Measurements from ENCODE around the gene SNX19.
"Not testable (repeated sequence)": the region's sequence is repeated elsewhere in the genome, so short reads cannot be mapped to it uniquely, and the experiment has no call there.

SNX19 gene

GRCh38 chr11:130872981-130873380 lies 43.3 kb downstream of the SNX19 start:
- peak; percentile 44 for DNase-seq (ENCODE audit: low read depth)

GRCh38 chr11:130872513-130872912 lies 43.8 kb downstream of the SNX19 start:
- DNase-seq (ENCODE audit: low read depth) = no peak

- no peak for DNase-seq (ENCODE audit: low read depth)
Measured at GRCh38 chr11:130872102-130872501, 44.2 kb downstream of the SNX19 start.

- no peak for DNase-seq (ENCODE audit: low read depth)
Measured at GRCh38 chr11:130871616-130872015, 44.7 kb downstream of the SNX19 start.

GRCh38 chr11:130868721-130869390 lies 47.4 kb downstream of the SNX19 start:
- no peak for DNase-seq (ENCODE audit: low read depth)

GRCh38 chr11:130868086-130868710 lies 48.1 kb downstream of the SNX19 start:
- DNase-seq (ENCODE audit: low read depth) = no peak

- no peak for DNase-seq (ENCODE audit: low read depth)
Measured at GRCh38 chr11:130866831-130867230, 49.4 kb downstream of the SNX19 start.

- no peak for DNase-seq (ENCODE audit: low read depth)
Measured at GRCh38 chr11:130865774-130866114, 50.5 kb downstream of the SNX19 start.

- DNase-seq (ENCODE audit: low read depth) = no peak
Measured at GRCh38 chr11:130865091-130865773, 51.0 kb downstream of the SNX19 start.

- DNase-seq (ENCODE audit: low read depth) = peak; percentile 70
Measured at GRCh38 chr11:130861902-130862860, 54.1 kb downstream of the SNX19 start.

- no peak for DNase-seq (ENCODE audit: low read depth)
Measured at GRCh38 chr11:130861283-130861682, 55.0 kb downstream of the SNX19 start.

- no peak for DNase-seq (ENCODE audit: low read depth)
Measured at GRCh38 chr11:130859886-130860285, 56.4 kb downstream of the SNX19 start.

GRCh38 chr11:130858215-130858614 lies 58.1 kb downstream of the SNX19 start:
- DNase-seq (ENCODE audit: low read depth) = no peak

GRCh38 chr11:130855707-130856106 lies 60.6 kb downstream of the SNX19 start:
- not testable (repeated sequence) for DNase-seq (ENCODE audit: low read depth)

- DNase-seq (ENCODE audit: low read depth) = no peak
Measured at GRCh38 chr11:130854483-130854882, 61.8 kb downstream of the SNX19 start.

GRCh38 chr11:130852589-130852988 lies 63.7 kb downstream of the SNX19 start:
- no peak for DNase-seq (ENCODE audit: low read depth)

GRCh38 chr11:130850185-130850944 lies 65.9 kb downstream of the SNX19 start:
- DNase-seq (ENCODE audit: low read depth) = no peak

- DNase-seq (ENCODE audit: low read depth) = peak; percentile 93
Measured at GRCh38 chr11:130849215-130849568, 67.1 kb downstream of the SNX19 start.

- DNase-seq (ENCODE audit: low read depth) = no peak
Measured at GRCh38 chr11:130848361-130849214, 67.7 kb downstream of the SNX19 start.

GRCh38 chr11:130847517-130847916 lies 68.8 kb downstream of the SNX19 start:
- peak; percentile 54 for DNase-seq (ENCODE audit: low read depth)

GRCh38 chr11:130846606-130847005 lies 69.7 kb downstream of the SNX19 start:
- no peak for DNase-seq (ENCODE audit: low read depth)

Measured in stromal cell of bone marrow (primary cell).